GM12878 (cell line): Measurements from ENCODE around the gene CIPC. TPM values are rescaled to one million over a fixed set of nuclear protein-coding genes. Genes with fewer than 3 reads are reported as not detected.

Source experiments
- ATAC-seq: fragments of 200-7000 bp; cut with Tn5 transposase; 3 replicates; pipeline ENCODE4 v1.9.1; 2020; ENCODE audit warnings: mild to moderate bottlenecking, moderate library complexity
- BruUV-seq: library from RNA; stranded (reverse); fragments of 400-500 nt; replicated peaks from 2 replicates; lab custom pipeline; 2021; lab: Mats Ljungman, UMichigan
- CTCF ChIA-PET: fragments of 300-600 bp; sonication (Branson Sonifier 250); formaldehyde crosslinking; extraction: SDS; loops from one replicate; lab custom pipeline; 2021; ENCODE audit warnings: inconsistent platforms; lab: Yijun Ruan, JAX
- POLR2A ChIA-PET: fragments of 350-600 bp; formaldehyde crosslinking; extraction: SDS; loops from one replicate; lab custom pipeline; 2021; ENCODE audit warnings: inconsistent platforms; lab: Charles Lee
- RAD21 ChIA-PET: fragments of 300-600 bp; sonication (Branson Sonifier 250); formaldehyde crosslinking; loops from one replicate; lab custom pipeline; 2023; ENCODE audit warnings: antibody characterized with exemption; ENCODE audit not compliant: unreplicated experiment; lab: Charles Lee
- SMC1A ChIA-PET: fragments of 300-600 bp; sonication (Branson Sonifier 250); formaldehyde crosslinking; loops from one replicate; lab custom pipeline; 2023; ENCODE audit not compliant: unreplicated experiment, uncharacterized antibody; lab: Charles Lee
- DNase-seq: peaks from one replicate; pipeline ENCODE4 v3.0.0-alpha.2; 2011; ENCODE audit warnings: low read depth, low spot score
- FAIRE-seq: peaks from 3 replicates; lab custom pipeline; 2011; peaks lifted over from hg19 to GRCh38; lab: Jason Lieb, UNC
- H2AFZ ChIP-seq: 2 replicates; pipeline ENCODE4 v1.6.0; 2011; ENCODE audit warnings: low read depth, low read length, control low read depth; ENCODE audit not compliant: control insufficient read depth
- H3K27ac ChIP-seq: 2 replicates; pipeline ENCODE4 v1.5.1; 2011; ENCODE audit warnings: control low read depth; ENCODE audit not compliant: control insufficient read depth, insufficient read depth
- H3K27me3 ChIP-seq, 2 experiments: replicated peaks in 1 of 2; 2 replicates each; pipeline versions ENCODE4 v1.6.0 to v1.6.1; 2011; ENCODE audit warnings: low read length in 1 of 2; ENCODE audit not compliant: control insufficient read depth in 2 of 2, insufficient read depth in 2 of 2
- H3K36me3 ChIP-seq, 2 experiments: 2 replicates each; pipeline ENCODE4 v1.5.1; 2011; ENCODE audit warnings: low read length in 1 of 2; ENCODE audit not compliant: control insufficient read depth in 2 of 2, insufficient read depth in 2 of 2
- H3K4me1 ChIP-seq: 2 replicates; pipeline ENCODE4 v1.6.1; 2011; ENCODE audit warnings: mild to moderate bottlenecking, low read length, moderate library complexity, mixed read lengths; ENCODE audit not compliant: control insufficient read depth, insufficient read depth
- H3K4me2 ChIP-seq: 2 replicates; pipeline ENCODE4 v1.6.0; 2011; ENCODE audit warnings: control low read depth; ENCODE audit not compliant: control insufficient read depth, insufficient read depth
- H3K4me3 ChIP-seq: fragments of 200-600 bp; sonication (generic); 2 replicates; pipeline ENCODE4 v1.5.1; 2016
- H3K79me2 ChIP-seq: 2 replicates; pipeline ENCODE4 v1.6.0; 2011; ENCODE audit warnings: low read length; ENCODE audit not compliant: control insufficient read depth, insufficient read depth
- H3K9ac ChIP-seq: 2 replicates; pipeline ENCODE4 v1.8.0; 2011; ENCODE audit warnings: low read length, control low read depth, mixed read lengths; ENCODE audit not compliant: control insufficient read depth, insufficient read depth
- H3K9me3 ChIP-seq: replicated peaks from 3 replicates; pipeline ENCODE4 v1.5.1; 2011; ENCODE audit warnings: mild to moderate bottlenecking, low read length; ENCODE audit not compliant: control insufficient read depth, insufficient read depth
- H4K20me1 ChIP-seq: 2 replicates; pipeline ENCODE4 v1.6.0; 2011; ENCODE audit not compliant: control insufficient read depth, insufficient read depth
- ATF3 ChIP-seq: IDR thresholded peaks from 2 replicates; pipeline ENCODE4 v1.6.1; 2011; ENCODE audit warnings: low read depth, mild to moderate bottlenecking, low read length, moderate library complexity, borderline replicate concordance; ENCODE audit errors: extremely low read depth
- ATF7 ChIP-seq: fragments of 450-650 bp; IDR thresholded peaks from 2 replicates; pipeline ENCODE4 v1.6.1; 2016; ENCODE audit warnings: low read depth, mild to moderate bottlenecking
- ETV6 ChIP-seq, 2 experiments: fragments of 450-650 bp in 1 of 2; IDR thresholded peaks in 1 of 2; conservative IDR thresholded peaks in 1 of 2; 2 replicates each; pipeline ENCODE4 v1.6.1; 2014; ENCODE audit warnings: antibody characterized with exemption in 1 of 2, borderline replicate concordance in 1 of 2, low read depth in 1 of 2, mild to moderate bottlenecking in 1 of 2, moderate library complexity in 1 of 2
- IRF4 ChIP-seq: IDR thresholded peaks from 2 replicates; pipeline ENCODE4 v1.6.1; 2011; ENCODE audit warnings: low read depth, low read length
- MAX ChIP-seq: IDR thresholded peaks from 2 replicates; pipeline ENCODE4 v1.6.1; 2012; ENCODE audit warnings: low read depth, low read length, improper control_type of control experiment
- MEF2A ChIP-seq: IDR thresholded peaks from 2 replicates; pipeline ENCODE4 v1.6.1; 2011; ENCODE audit warnings: low read depth, mild to moderate bottlenecking, low read length, moderate library complexity; ENCODE audit not compliant: insufficient read depth
- MTA2 ChIP-seq: fragments of 450-650 bp; IDR thresholded peaks from 2 replicates; pipeline ENCODE4 v1.6.1; 2016; ENCODE audit warnings: low read depth, mild to moderate bottlenecking, moderate library complexity
- NFYB ChIP-seq: IDR thresholded peaks from 2 replicates; pipeline ENCODE4 v1.6.1; 2011; ENCODE audit warnings: low read depth, mild to moderate bottlenecking, low read length, improper control_type of control experiment, moderate library complexity; ENCODE audit not compliant: insufficient read depth
- NR2C1 ChIP-seq: fragments of 450-650 bp; IDR thresholded peaks from 2 replicates; pipeline ENCODE4 v1.6.1; 2017; ENCODE audit warnings: antibody characterized with exemption, mild to moderate bottlenecking, moderate library complexity
- PBX3 ChIP-seq: IDR thresholded peaks from 2 replicates; pipeline ENCODE4 v1.6.1; 2011; ENCODE audit warnings: mild to moderate bottlenecking, low read depth, low read length, moderate library complexity; ENCODE audit not compliant: insufficient replicate concordance
- PML ChIP-seq: IDR thresholded peaks from 2 replicates; pipeline ENCODE4 v1.6.1; 2012; ENCODE audit warnings: low read length, inconsistent platforms
- SMAD5 ChIP-seq: IDR thresholded peaks from 2 replicates; pipeline ENCODE4 v1.6.1; 2016; ENCODE audit warnings: antibody characterized with exemption, low read depth
- SMC3 ChIP-seq: IDR thresholded peaks from 2 replicates; pipeline ENCODE4 v1.6.1; 2011; ENCODE audit warnings: low read length, improper control_type of control experiment, borderline replicate concordance
- SP1 ChIP-seq: IDR thresholded peaks from one replicate; pipeline ENCODE4 v1.6.1; 2011; ENCODE audit warnings: low read depth, low read length
- ZNF217 ChIP-seq: fragments of 450-650 bp; IDR thresholded peaks from 2 replicates; pipeline ENCODE4 v1.6.1; 2017; ENCODE audit warnings: antibody characterized with exemption, mild to moderate bottlenecking
- ZSCAN29 ChIP-seq: fragments of 450-650 bp; IDR thresholded peaks from 2 replicates; pipeline ENCODE4 v1.6.1; 2017; ENCODE audit warnings: mild to moderate bottlenecking, moderate library complexity
- WGBS: methylation state at CpG from one replicate; pipeline ENCODE4 v1.1.6; 2016; ENCODE audit warnings: low lambda C conversion rate; ENCODE audit not compliant: insufficient replicate concordance, insufficient coverage; ENCODE audit errors: missing lambda C conversion rate; 5-methylcytosine and 5-hydroxymethylcytosine counted together
- in situ Hi-C: fragments of 300-500 bp; cut with MboI; formaldehyde crosslinking; loops from 9 replicates; pipeline ENCODE4 v1.14.3; 2018; ENCODE audit warnings: mixed read lengths
- intact Hi-C: fragments of 100-400 bp; cut with micrococcal nuclease; formaldehyde crosslinking; loops from one replicate; pipeline ENCODE4 v1.14.2; 2022; ENCODE audit not compliant: unreplicated experiment
- polyA plus RNA-seq, 11 experiments: library from polyadenylated mRNA; depleted of rRNA in 4 of 11; unstranded in 6 of 11; stranded (reverse) in 5 of 11; fragments of >200 nt; fragmentation: Nextera tagmentation in 4 of 11; fragmentation: Illumina TruSeq in 1 of 11; extraction: Ambion mirVana in 4 of 11; extraction: Trizol in 1 of 11; gene quantifications; 1 replicate in 1 of 11; 2 replicates in 10 of 11; pipeline versions ENCODE4 v1.2.1 to v1.2.3, GENCODE V29; 2011 to 2016; ENCODE audit warnings: inconsistent platforms in 2 of 11, missing spikeins in 2 of 11, low read depth in 1 of 11
- total RNA-seq, 4 experiments: library from RNA; depleted of rRNA in 3 of 4; stranded (reverse); fragments of >200 nt in 3 of 4; fragmentation: Illumina TruSeq in 1 of 4; extraction: Trizol in 1 of 4; gene quantifications; 2 replicates each; pipeline versions ENCODE4 v1.2.1 to v1.2.3, GENCODE V29; 2013 to 2021

CIPC gene
- total and polyA plus RNA-seq, 10 of the 15 experiments (the other 5 are each of a cell fraction or from before 2014, with no cell fraction given) = 5.6 to 29.5 (median 16.5) TPM

- Histone ChIP-seq H4K20me1 (no peaks in the 10 kb centered on the region), H3K79me2 (no peaks in the 10 kb centered on the region), H3K4me2 (no peak overlapping the region), H3K9ac (no peak overlapping the region), H3K9me3 (peaks cover 11% of the 10 kb centered on the region), H3K4me3 (no peak overlapping the region), H3K36me3 (no peaks in the 10 kb centered on the region), H2AFZ (no peak overlapping the region), H3K27me3 (no peaks in the 10 kb centered on the region; a peak in 1 of 4 replicates), H3K27ac (no peak overlapping the region), H3K4me1 (peaks cover 17% of the 10 kb centered on the region)
- ChIA-PET POLR2A (no interaction called here), SMC1A (interaction anchor here (0.7 to 13.7 kb wide), 9 partner anchors 8 to 215 kb away, joined by 3 to 214 read pairs (median 5); partner anchors contain the start of gene CIPC), RAD21 (interaction anchor here (0.5 to 8.8 kb wide), 9 partner anchors 8 to 37 kb away, joined by 3 to 58 read pairs (median 10); no protein-coding TSS in a partner anchor), CTCF (interaction anchor here (0.7 to 20.7 kb wide), 8 partner anchors 1 to 899 kb away, joined by 3 to 719 read pairs (median 14); no protein-coding TSS in a partner anchor)
- DNase-seq = no peak
- in situ Hi-C loops = no loop called here
- WGBS = 94% methylated on average over 5 of the region's 6 CpGs
- no TSS peak for BruUV-seq
- FAIRE-seq = no peak
- ATAC-seq = no peak
- intact Hi-C loops = no loop called here
- no peak for TF ChIP-seq IRF4
- no peak for TF ChIP-seq ZSCAN29
- TF ChIP-seq MAX = no peak
- TF ChIP-seq SMC3 = no peak
- TF ChIP-seq SMAD5 = no peak
- no peak for TF ChIP-seq ETV6 (conservative IDR thresholded peaks at IDR 0.05 in 1 of 2, IDR thresholded peaks at IDR 0.05 in 1 of 2; ENCODE audit: borderline replicate concordance in 1 of 2, low read depth in 1 of 2)
- no peak for TF ChIP-seq ATF7
- no peak for TF ChIP-seq ATF3
- TF ChIP-seq PBX3 = no peak
- no peak for TF ChIP-seq SP1
- no peak for TF ChIP-seq PML
- TF ChIP-seq ZNF217 = no peak
- TF ChIP-seq NR2C1 = no peak
- no peak for TF ChIP-seq MEF2A
- no peak for TF ChIP-seq NFYB
- TF ChIP-seq MTA2 = no peak
These were observed 11.1 kb upstream of the CIPC start for GRCh38 chr14:77086951-77087350.
